ENCODE results near the gene LDLRAD4.
A peak's percentile ranks its signal among the peaks of the same experiment; 100 is the strongest.

LDLRAD4 gene

GRCh38 chr18:13374096-13374467, 155.5 kb downstream of the LDLRAD4 start:
- H3K4me3 ChIP-seq (ENCODE audit: low read depth, low read length) = no peak overlapping the region
- DNase-seq (ENCODE audit: low read depth) = no peak
- no peak for TF ChIP-seq CTCF (conservative IDR thresholded peaks at IDR 0.05; ENCODE audit: low read depth, low read length)

GRCh38 chr18:13374468-13375301, 156.1 kb downstream of the LDLRAD4 start:
- no peak overlapping the region for H3K4me3 ChIP-seq (ENCODE audit: low read depth, low read length)
- TF ChIP-seq CTCF (conservative IDR thresholded peaks at IDR 0.05; ENCODE audit: low read depth, low read length) = no peak
- DNase-seq (ENCODE audit: low read depth) = peak; percentile 28

GRCh38 chr18:13375302-13376255, 157.0 kb downstream of the LDLRAD4 start:
- DNase-seq (ENCODE audit: low read depth) = peak; percentile 96
- no peak overlapping the region for H3K4me3 ChIP-seq (ENCODE audit: low read depth, low read length)
- TF ChIP-seq CTCF (conservative IDR thresholded peaks at IDR 0.05; ENCODE audit: low read depth, low read length) = peak; percentile 31

- no peak overlapping the region for H3K4me3 ChIP-seq (ENCODE audit: low read depth, low read length)
- DNase-seq (ENCODE audit: low read depth) = no peak
- TF ChIP-seq CTCF (conservative IDR thresholded peaks at IDR 0.05; ENCODE audit: low read depth, low read length) = no peak
Measured at GRCh38 chr18:13376298-13376840, 157.8 kb downstream of the LDLRAD4 start.

GRCh38 chr18:13376841-13377351, 158.3 kb downstream of the LDLRAD4 start:
- TF ChIP-seq CTCF (conservative IDR thresholded peaks at IDR 0.05; ENCODE audit: low read depth, low read length) = no peak
- DNase-seq (ENCODE audit: low read depth) = no peak
- no peak overlapping the region for H3K4me3 ChIP-seq (ENCODE audit: low read depth, low read length)

- no peak for TF ChIP-seq CTCF (conservative IDR thresholded peaks at IDR 0.05; ENCODE audit: low read depth, low read length)
- H3K4me3 ChIP-seq (ENCODE audit: low read depth, low read length) = no peak overlapping the region
- DNase-seq (ENCODE audit: low read depth) = peak; percentile 19
Measured at GRCh38 chr18:13377496-13377895, 158.9 kb downstream of the LDLRAD4 start.
